Activated T-cell treated with anti-CD3 and anti-CD28 coated beads for 24 hours (primary cell): ENCODE data around the gene ARMH3.
"Not testable (repeated sequence)": the region's sequence is repeated elsewhere in the genome, so short reads cannot be mapped to it uniquely, and the experiment has no call there.

Experiments used
- DNase-seq: peaks from one replicate; pipeline ENCODE4 v3.0.0-alpha.2; 2020; ENCODE audit warnings: low read depth

Gene ARMH3

GRCh38 chr10:102055647-102056419 is at the start of gene ARMH3:
Gene ARMH3, minus strand, starts transcription at chr10:102056173. Its CDS starts 16,059 bp downstream, at chr10:102040114.
- peak; percentile 86 for DNase-seq

- no peak for DNase-seq
Measured at GRCh38 chr10:102102421-102102820, 46.4 kb upstream of the ARMH3 start.

- no peak for DNase-seq
Measured at GRCh38 chr10:102101152-102101551, 45.2 kb upstream of the ARMH3 start.

GRCh38 chr10:102096449-102096848 is 40.5 kb upstream of the ARMH3 start:
- DNase-seq: no peak

GRCh38 chr10:102090772-102091171 is 34.8 kb upstream of the ARMH3 start:
- no peak for DNase-seq

- DNase-seq: no peak
Measured at GRCh38 chr10:102086196-102086595, 30.2 kb upstream of the ARMH3 start.

- DNase-seq: no peak
Measured at GRCh38 chr10:102085336-102085735, 29.4 kb upstream of the ARMH3 start.

GRCh38 chr10:102083541-102083940 is 27.6 kb upstream of the ARMH3 start:
- DNase-seq: no peak

- DNase-seq: peak; percentile 69
Measured at GRCh38 chr10:102072673-102073527, 16.9 kb upstream of the ARMH3 start.

GRCh38 chr10:102069071-102069470 is 13.1 kb upstream of the ARMH3 start:
- DNase-seq: no peak

- DNase-seq: no peak
Measured at GRCh38 chr10:102068216-102068615, 12.2 kb upstream of the ARMH3 start.

- no peak for DNase-seq
Measured at GRCh38 chr10:102067091-102067916, 11.3 kb upstream of the ARMH3 start.

- DNase-seq: no peak
Measured at GRCh38 chr10:102066399-102067088, 10.6 kb upstream of the ARMH3 start.

GRCh38 chr10:102065561-102066398 is 9.8 kb upstream of the ARMH3 start:
- DNase-seq: no peak

GRCh38 chr10:102064868-102065560 is 9.0 kb upstream of the ARMH3 start, which contains the start of gene HPS6:
Gene HPS6, plus strand, starts transcription at chr10:102065349. Its CDS starts 126 bp downstream, at chr10:102065475.
- peak; percentile 85 for DNase-seq

- no peak for DNase-seq
Measured at GRCh38 chr10:102064503-102064867, 8.5 kb upstream of the ARMH3 start.

- no peak for DNase-seq
Measured at GRCh38 chr10:102059987-102060386, 4.0 kb upstream of the ARMH3 start.

- DNase-seq: not testable (repeated sequence)
Measured at GRCh38 chr10:102054881-102055646, 909 bp downstream of the ARMH3 start.

GRCh38 chr10:102046095-102046494 is 9.9 kb downstream of the ARMH3 start:
- no peak for DNase-seq
